Trophoblast cell (in vitro differentiated cells and primary cell): ENCODE data around the gene PTF1A.

Experiments used
- DNase-seq, 2 donors: peaks; one replicate each; pipeline ENCODE4 v3.0.0-alpha.2; 2016
- H2AFZ ChIP-seq: 2 replicates; pipeline ENCODE4 v1.6.1; 2013; ENCODE audit warnings: low read length, moderate library complexity, mild to moderate bottlenecking; ENCODE audit not compliant: insufficient read depth, poor library complexity
- H2AK5ac ChIP-seq: 2 replicates; pipeline ENCODE4 v1.6.1; 2013; ENCODE audit warnings: mild to moderate bottlenecking, low read length
- H2BK120ac ChIP-seq: 2 replicates; pipeline ENCODE4 v1.6.1; 2013; ENCODE audit warnings: low read length, mild to moderate bottlenecking, moderate library complexity; ENCODE audit not compliant: insufficient read depth, poor library complexity
- H2BK12ac ChIP-seq: 2 replicates; pipeline ENCODE4 v1.6.1; 2013; ENCODE audit warnings: mild to moderate bottlenecking, low read length, moderate library complexity
- H2BK5ac ChIP-seq: 2 replicates; pipeline ENCODE4 v1.6.1; 2013; ENCODE audit warnings: low read length, low read depth, moderate library complexity, mild to moderate bottlenecking; ENCODE audit not compliant: poor library complexity
- H3K14ac ChIP-seq: 2 replicates; pipeline ENCODE4 v1.6.1; 2013; ENCODE audit warnings: mild to moderate bottlenecking, low read length
- H3K18ac ChIP-seq: 2 replicates; pipeline ENCODE4 v1.6.1; 2013; ENCODE audit warnings: mild to moderate bottlenecking, low read length
- H3K23ac ChIP-seq: 2 replicates; pipeline ENCODE4 v1.6.1; 2013; ENCODE audit warnings: low read length
- H3K27ac ChIP-seq: 2 replicates; pipeline ENCODE4 v1.5.1; 2013; ENCODE audit warnings: low read depth, mild to moderate bottlenecking, inconsistent platforms, low read length, moderate library complexity
- H3K27me3 ChIP-seq: 2 replicates; pipeline ENCODE4 v1.6.1; 2013; ENCODE audit warnings: inconsistent platforms, mild to moderate bottlenecking, low read length, moderate library complexity; ENCODE audit not compliant: insufficient read depth
- H3K36me3 ChIP-seq, 2 experiments: 1 replicate in 1 of 2; 2 replicates in 1 of 2; pipeline ENCODE4 v1.6.1; 2013; ENCODE audit warnings: low read length in 2 of 2, mild to moderate bottlenecking in 2 of 2, moderate library complexity in 1 of 2; ENCODE audit not compliant: insufficient read depth in 2 of 2, control insufficient read depth in 1 of 2
- H3K4ac ChIP-seq: 2 replicates; pipeline ENCODE4 v1.6.1; 2013; ENCODE audit warnings: low read depth, mild to moderate bottlenecking, low read length, moderate library complexity
- H3K4me1 ChIP-seq, 2 experiments: 1 replicate in 1 of 2; 2 replicates in 1 of 2; pipeline ENCODE4 v1.6.1; 2013; ENCODE audit warnings: low read length in 2 of 2, mild to moderate bottlenecking in 2 of 2, moderate library complexity in 1 of 2; ENCODE audit not compliant: insufficient read depth in 2 of 2, control insufficient read depth in 1 of 2
- H3K4me2 ChIP-seq: 2 replicates; pipeline ENCODE4 v1.6.1; 2013; ENCODE audit warnings: inconsistent platforms, mild to moderate bottlenecking, low read length, moderate library complexity
- H3K4me3 ChIP-seq: 2 replicates; pipeline ENCODE4 v1.5.1; 2013; ENCODE audit warnings: mild to moderate bottlenecking, low read depth, low read length, inconsistent platforms
- H3K79me1 ChIP-seq: one replicate; pipeline ENCODE4 v1.6.1; 2013; ENCODE audit warnings: low read length
- H3K79me2 ChIP-seq: 2 replicates; pipeline ENCODE4 v1.6.1; 2013; ENCODE audit warnings: low read length, mild to moderate bottlenecking; ENCODE audit not compliant: control insufficient read depth, insufficient read depth, poor library complexity
- H3K9ac ChIP-seq: 2 replicates; pipeline ENCODE4 v1.6.1; 2013; ENCODE audit warnings: mild to moderate bottlenecking, low read length
- H3K9me3 ChIP-seq: 2 replicates; pipeline ENCODE4 v1.6.1; 2013; ENCODE audit warnings: low read depth, mild to moderate bottlenecking, control low read depth, inconsistent platforms, low read length; ENCODE audit not compliant: insufficient read depth
- H4K12ac ChIP-seq: 2 replicates; pipeline ENCODE4 v1.6.1; 2013; ENCODE audit warnings: low read depth, mild to moderate bottlenecking, low read length, moderate library complexity
- H4K8ac ChIP-seq: 2 replicates; pipeline ENCODE4 v1.6.1; 2013; ENCODE audit warnings: low read depth, mild to moderate bottlenecking, low read length, moderate library complexity
- H4K91ac ChIP-seq: one replicate; pipeline ENCODE4 v1.6.1; 2013; ENCODE audit warnings: low read depth, mild to moderate bottlenecking, low read length, moderate library complexity
- WGBS: extraction: QIAGEN DNeasy Blood & Tissue Kit; methylation state at CpG from one replicate; pipeline ENCODE4 v1.1.7; 2013; ENCODE audit warnings: missing lambda C conversion rate; ENCODE audit not compliant: insufficient read length, insufficient coverage; ENCODE audit errors: extremely low coverage; 5-methylcytosine and 5-hydroxymethylcytosine counted together

Gene PTF1A

GRCh38 chr10:23174977-23175512 lies 17.1 kb upstream of the PTF1A start:
- peaks cover 61% of the 10 kb centered on the region for H3K27me3 ChIP-seq
- H4K8ac ChIP-seq: no peak overlapping the region
- no CpG with 5 or more reads among the region's 14 CpGs for WGBS
- H3K14ac ChIP-seq: no peak overlapping the region
- no peak overlapping the region for H4K12ac ChIP-seq
- peaks cover 7% of the 10 kb centered on the region for H3K9me3 ChIP-seq
- H3K27ac ChIP-seq: no peak overlapping the region
- H2AK5ac ChIP-seq: no peak overlapping the region
- no peak overlapping the region for H3K4me2 ChIP-seq
- no peak overlapping the region for H3K4me3 ChIP-seq
- DNase-seq: no peak
- H4K91ac ChIP-seq: no peak overlapping the region
- H3K9ac ChIP-seq: no peak overlapping the region
- no peaks in the 10 kb centered on the region for H3K79me2 ChIP-seq
- H3K36me3 ChIP-seq: no peaks in the 10 kb centered on the region
- no peak overlapping the region for H2BK12ac ChIP-seq
- no peak overlapping the region for H2BK5ac ChIP-seq
- H3K79me1 ChIP-seq: no peaks in the 10 kb centered on the region
- peaks cover 0 to 2% of the 10 kb centered on the region in 2 experiments for H3K4me1 ChIP-seq
- H3K18ac ChIP-seq: no peak overlapping the region
- no peak overlapping the region for H2AFZ ChIP-seq
- H3K23ac ChIP-seq: peak overlapping the region; percentile 4
- H2BK120ac ChIP-seq: no peak overlapping the region
- no peak overlapping the region for H3K4ac ChIP-seq

- Histone ChIP-seq H3K4ac (no peak overlapping the region), H3K27ac (no peak overlapping the region), H2AK5ac (no peak overlapping the region), H3K9me3 (peaks cover 5% of the 10 kb centered on the region), H2BK5ac (no peak overlapping the region), H2BK120ac (no peak overlapping the region), H4K12ac (no peak overlapping the region), H3K18ac (no peak overlapping the region), H2BK12ac (no peak overlapping the region), H3K4me3 (no peak overlapping the region), H3K4me1 (no peaks in the 10 kb centered on the region), H4K91ac (no peak overlapping the region), H3K79me1 (no peaks in the 10 kb centered on the region), H4K8ac (no peak overlapping the region), H2AFZ (no peak overlapping the region), H3K9ac (no peak overlapping the region), H3K4me2 (no peak overlapping the region), H3K27me3 (peaks cover 35% of the 10 kb centered on the region), H3K14ac (no peak overlapping the region), H3K23ac (no peak overlapping the region), H3K36me3 (no peaks in the 10 kb centered on the region), H3K79me2 (no peaks in the 10 kb centered on the region)
- no CpG with 5 or more reads among the region's 7 CpGs for WGBS
- DNase-seq: no peak
Measured at GRCh38 chr10:23186178-23186577, 5.9 kb upstream of the PTF1A start.

GRCh38 chr10:23186697-23187096 lies 5.4 kb upstream of the PTF1A start:
- Histone ChIP-seq H4K8ac (no peak overlapping the region), H2BK120ac (no peak overlapping the region), H3K9me3 (peaks cover 5% of the 10 kb centered on the region), H3K4me2 (no peak overlapping the region), H4K91ac (no peak overlapping the region), H3K14ac (no peak overlapping the region), H3K4ac (no peak overlapping the region), H2AK5ac (no peak overlapping the region), H3K4me3 (no peak overlapping the region), H2AFZ (no peak overlapping the region), H3K23ac (no peak overlapping the region), H2BK5ac (no peak overlapping the region), H3K79me1 (no peaks in the 10 kb centered on the region), H3K9ac (no peak overlapping the region), H4K12ac (no peak overlapping the region), H3K27me3 (peaks cover 40% of the 10 kb centered on the region), H3K18ac (no peak overlapping the region), H3K27ac (no peak overlapping the region), H3K36me3 (no peaks in the 10 kb centered on the region), H2BK12ac (no peak overlapping the region), H3K79me2 (no peaks in the 10 kb centered on the region), H3K4me1 (no peaks in the 10 kb centered on the region)
- no peak for DNase-seq
- WGBS: no CpG with 5 or more reads among the region's 5 CpGs

- WGBS: no CpG with 5 or more reads among the region's 1 CpG
- H3K9me3 ChIP-seq: peaks cover 6% of the 10 kb centered on the region
Measured at GRCh38 chr10:23187155-23187554, 5.0 kb upstream of the PTF1A start.

More at GRCh38 chr10:23187155-23187554, 5.0 kb upstream of the PTF1A start:
- Histone ChIP-seq H3K4me1 (no peaks in the 10 kb centered on the region), H3K79me2 (no peaks in the 10 kb centered on the region), H2BK120ac (no peak overlapping the region), H3K4me3 (no peak overlapping the region), H3K9ac (no peak overlapping the region), H2BK5ac (no peak overlapping the region), H4K91ac (no peak overlapping the region), H4K8ac (no peak overlapping the region), H3K14ac (no peak overlapping the region), H2AFZ (no peak overlapping the region), H3K79me1 (no peaks in the 10 kb centered on the region), H3K4ac (no peak overlapping the region), H3K27me3 (peaks cover 44% of the 10 kb centered on the region), H3K27ac (no peak overlapping the region), H2BK12ac (no peak overlapping the region), H3K36me3 (no peaks in the 10 kb centered on the region), H3K4me2 (no peak overlapping the region), H2AK5ac (no peak overlapping the region), H4K12ac (no peak overlapping the region), H3K18ac (no peak overlapping the region), H3K23ac (no peak overlapping the region)
- no peak for DNase-seq
